Activated B cell treated with CpG ODN at 0.5 μM for 24 hours (primary cell): ENCODE measurements around the gene GCLC. TPM values are rescaled to one million over a fixed set of nuclear protein-coding genes. Genes with fewer than 3 reads are reported as not detected.

Experiments used
- ATAC-seq: fragments of 200-7000 bp; cut with Tn5 transposase; one replicate; pipeline ENCODE4 v1.10.0; 2021; ENCODE audit warnings: low read depth, mild to moderate bottlenecking, moderate library complexity
- CTCF ChIA-PET: fragments of 350-600 bp; sonication (Branson Sonifier 250); formaldehyde crosslinking; loops from one replicate; lab custom pipeline; 2021; ENCODE audit warnings: antibody characterized with exemption; lab: Charles Lee
- POLR2A ChIA-PET: fragments of 350-600 bp; sonication (Branson Sonifier 250); formaldehyde crosslinking; loops from one replicate; lab custom pipeline; 2021; ENCODE audit warnings: antibody characterized with exemption; lab: Charles Lee
- DNase-seq: peaks from one replicate; pipeline ENCODE4 v3.0.0; 2022
- H3K27ac Mint-ChIP-seq: one replicate; pipeline ENCODE4 v1.8.0; 2020; ENCODE audit warnings: mixed read lengths
- H3K27me3 Mint-ChIP-seq: one replicate; pipeline ENCODE4 v1.8.0; 2021; ENCODE audit warnings: mixed read lengths
- H3K36me3 Mint-ChIP-seq: one replicate; pipeline ENCODE4 v1.8.0; 2021; ENCODE audit warnings: low read depth, mixed read lengths
- H3K4me1 Mint-ChIP-seq: one replicate; pipeline ENCODE4 v1.8.0; 2021; ENCODE audit warnings: mixed read lengths
- H3K4me3 Mint-ChIP-seq: one replicate; pipeline ENCODE4 v1.8.0; 2020; ENCODE audit warnings: mild to moderate bottlenecking, mixed read lengths
- H3K9me3 Mint-ChIP-seq: one replicate; pipeline ENCODE4 v1.8.0; 2020; ENCODE audit warnings: mixed read lengths
- intact Hi-C: fragments of 100-400 bp; cut with micrococcal nuclease; formaldehyde crosslinking; loops from one replicate; pipeline ENCODE4 v1.15.1; 2024
- total RNA-seq: library from RNA; stranded (reverse); gene quantifications from 2 replicates; pipeline ENCODE4 v1.2.3, GENCODE V29; 2022
- TF ChIP-seq, protein P1 (sequence below): fragments of 200-600 bp; IDR thresholded peaks from one replicate; pipeline ENCODE4 v1.8.0; 2022; ENCODE audit warnings: antibody characterized with exemption, mild to moderate bottlenecking

Gene GCLC
- total RNA-seq, 1 donor from 2014 or later: 26.6 TPM

- Mint-ChIP-seq H3K9me3 (no peaks in the 10 kb centered on the region), H3K27ac (no peak overlapping the region), H3K4me1 (no peaks in the 10 kb centered on the region), H3K4me3 (no peak overlapping the region), H3K36me3 (peaks cover 3% of the 10 kb centered on the region), H3K27me3 (no peaks in the 10 kb centered on the region)
- ChIA-PET CTCF (interaction anchor here (1.4 kb wide), 1 partner anchor 193 kb away, joined by 3 read pairs; no protein-coding TSS in a partner anchor), POLR2A (no interaction called here)
- TF ChIP-seq, protein P1, sequence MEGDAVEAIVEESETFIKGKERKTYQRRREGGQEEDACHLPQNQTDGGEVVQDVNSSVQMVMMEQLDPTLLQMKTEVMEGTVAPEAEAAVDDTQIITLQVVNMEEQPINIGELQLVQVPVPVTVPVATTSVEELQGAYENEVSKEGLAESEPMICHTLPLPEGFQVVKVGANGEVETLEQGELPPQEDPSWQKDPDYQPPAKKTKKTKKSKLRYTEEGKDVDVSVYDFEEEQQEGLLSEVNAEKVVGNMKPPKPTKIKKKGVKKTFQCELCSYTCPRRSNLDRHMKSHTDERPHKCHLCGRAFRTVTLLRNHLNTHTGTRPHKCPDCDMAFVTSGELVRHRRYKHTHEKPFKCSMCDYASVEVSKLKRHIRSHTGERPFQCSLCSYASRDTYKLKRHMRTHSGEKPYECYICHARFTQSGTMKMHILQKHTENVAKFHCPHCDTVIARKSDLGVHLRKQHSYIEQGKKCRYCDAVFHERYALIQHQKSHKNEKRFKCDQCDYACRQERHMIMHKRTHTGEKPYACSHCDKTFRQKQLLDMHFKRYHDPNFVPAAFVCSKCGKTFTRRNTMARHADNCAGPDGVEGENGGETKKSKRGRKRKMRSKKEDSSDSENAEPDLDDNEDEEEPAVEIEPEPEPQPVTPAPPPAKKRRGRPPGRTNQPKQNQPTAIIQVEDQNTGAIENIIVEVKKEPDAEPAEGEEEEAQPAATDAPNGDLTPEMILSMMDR: no peak
- DNase-seq (no peak), ATAC-seq (no peak)
- intact Hi-C loops: no loop called here
Measured at GRCh38 chr6:53526000-53526399, 18.9 kb downstream of the GCLC start.

- DNase-seq: no peak
- no peak for ATAC-seq
- no peaks in the 10 kb centered on the region for H3K27me3 Mint-ChIP-seq
- TF ChIP-seq, protein P1: no peak
- peaks cover 17% of the 10 kb centered on the region for H3K36me3 Mint-ChIP-seq
- no peak overlapping the region for H3K4me3 Mint-ChIP-seq
- no peak overlapping the region for H3K27ac Mint-ChIP-seq
- ChIA-PET CTCF (no interaction called here), POLR2A (no interaction called here)
- intact Hi-C loops: no loop called here
- H3K4me1 Mint-ChIP-seq: no peaks in the 10 kb centered on the region
- no peaks in the 10 kb centered on the region for H3K9me3 Mint-ChIP-seq
Measured at GRCh38 chr6:53524455-53524815, 20.5 kb downstream of the GCLC start.

DNA sequence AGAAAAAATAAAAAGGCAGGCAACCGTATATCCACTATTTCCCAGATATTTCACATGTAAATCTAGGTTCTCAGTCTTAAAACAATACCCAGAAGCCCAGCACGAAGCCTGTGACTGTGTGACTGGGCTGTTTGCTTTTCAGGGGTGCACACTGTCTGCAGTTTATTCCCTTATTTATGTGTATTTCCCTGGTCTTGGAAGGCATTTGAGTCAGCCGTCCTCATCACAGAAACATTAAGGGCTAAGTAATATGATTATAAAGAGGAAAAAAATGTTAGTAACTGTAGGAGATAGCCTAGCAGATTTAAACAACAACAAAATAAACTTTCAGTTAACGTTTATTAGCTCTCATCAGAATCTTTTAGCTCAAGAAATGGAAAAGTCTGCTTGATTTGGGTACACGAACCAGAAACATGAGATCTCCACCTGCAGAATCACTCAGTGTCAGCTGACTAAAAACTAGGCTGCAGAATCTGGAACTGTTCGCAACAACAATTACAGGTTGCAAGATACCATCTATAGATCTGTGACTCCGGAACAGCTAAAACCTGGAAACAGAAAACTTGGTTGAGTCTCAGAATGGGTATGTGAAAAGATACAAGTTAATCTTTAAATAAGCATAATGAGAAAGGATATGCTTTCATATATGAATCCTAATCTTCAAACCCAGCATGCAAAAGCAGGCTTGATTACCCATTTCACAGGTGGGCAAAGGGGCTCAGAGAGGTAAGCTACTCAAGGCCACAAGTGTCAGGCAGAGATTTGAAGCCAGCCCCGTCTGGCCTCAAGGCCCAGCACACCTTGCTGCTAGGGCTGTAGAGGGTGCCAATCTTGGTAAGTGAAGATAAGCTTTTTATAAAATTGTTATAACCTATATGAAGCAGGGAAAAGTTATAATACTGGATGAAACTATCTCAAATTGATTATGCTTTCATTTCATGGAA is 21.1 kb downstream of the GCLC start:
- no peaks in the 10 kb centered on the region for H3K9me3 Mint-ChIP-seq
- ChIA-PET CTCF (no interaction called here), POLR2A (no interaction called here)
- intact Hi-C loops: no loop called here
- H3K36me3 Mint-ChIP-seq: peaks cover 23% of the 10 kb centered on the region
- H3K27ac Mint-ChIP-seq: no peak overlapping the region
- no peak overlapping the region for H3K4me3 Mint-ChIP-seq
- no peaks in the 10 kb centered on the region for H3K4me1 Mint-ChIP-seq
- DNase-seq: no peak
- ATAC-seq: no peak
- H3K27me3 Mint-ChIP-seq: no peaks in the 10 kb centered on the region
- TF ChIP-seq, protein P1: no peak

GRCh38 chr6:53520320-53520928 is 24.5 kb downstream of the GCLC start:
- peaks cover 38% of the 10 kb centered on the region for H3K36me3 Mint-ChIP-seq
- DNase-seq: no peak
- H3K27ac Mint-ChIP-seq: no peak overlapping the region
- POLR2A ChIA-PET: no interaction called here
- ATAC-seq: no peak
- H3K4me3 Mint-ChIP-seq: no peak overlapping the region
- CTCF ChIA-PET: interaction anchor here (1.0 kb wide), 1 partner anchor 27 kb away, joined by 3 read pairs; no protein-coding TSS in a partner anchor
- intact Hi-C loops: no loop called here
- TF ChIP-seq, protein P1: no peak
- H3K9me3 Mint-ChIP-seq: no peaks in the 10 kb centered on the region
- no peaks in the 10 kb centered on the region for H3K27me3 Mint-ChIP-seq
- H3K4me1 Mint-ChIP-seq: no peaks in the 10 kb centered on the region

GRCh38 chr6:53518862-53519261 is 26.0 kb downstream of the GCLC start:
- H3K27ac Mint-ChIP-seq: no peak overlapping the region

More at GRCh38 chr6:53518862-53519261, 26.0 kb downstream of the GCLC start:
- Mint-ChIP-seq H3K9me3 (no peaks in the 10 kb centered on the region), H3K27me3 (no peaks in the 10 kb centered on the region), H3K4me1 (no peaks in the 10 kb centered on the region), H3K4me3 (no peak overlapping the region), H3K36me3 (peaks cover 47% of the 10 kb centered on the region)
- ATAC-seq (no peak), DNase-seq (no peak)
- intact Hi-C loops: no loop called here
- TF ChIP-seq, protein P1: no peak
- CTCF ChIA-PET: no interaction called here
- POLR2A ChIA-PET: no interaction called here
